SU-DHL-6 (cell line): ENCODE results near the gene FIGN.

Experiments
- H2AFZ ChIP-seq: fragments of 200-600 bp; sonication (generic); 2 replicates; pipeline ENCODE4 v1.6.1; 2014; ENCODE audit warnings: low read depth, mild to moderate bottlenecking, moderate library complexity, mixed read lengths, antibody characterized with exemption, low read length; ENCODE audit not compliant: severe bottlenecking
- H3F3A ChIP-seq: fragments of 200-600 bp; shearing (Covaris generic); 2 replicates; pipeline ENCODE4 v1.6.0; 2016; ENCODE audit warnings: antibody characterized with exemption, mild to moderate bottlenecking; ENCODE audit not compliant: insufficient read depth
- H3K27ac ChIP-seq: fragments of 200-600 bp; sonication (generic); 2 replicates; pipeline ENCODE4 v1.5.1; 2016; ENCODE audit warnings: low read depth, mild to moderate bottlenecking, low read length, moderate library complexity, mixed read lengths
- H3K27me3 ChIP-seq: fragments of 200-600 bp; sonication (generic), shearing (Covaris generic); 2 replicates; pipeline ENCODE4 v1.6.0; 2014; ENCODE audit warnings: mild to moderate bottlenecking, low read length
- H3K36me3 ChIP-seq: fragments of 200-600 bp; sonication (generic); 2 replicates; pipeline ENCODE4 v1.6.1; 2014; ENCODE audit warnings: mild to moderate bottlenecking, low read length, mixed read lengths
- H3K4me2 ChIP-seq: fragments of 300-600, 200-600 bp; shearing (Covaris generic), sonication (generic); 2 replicates; pipeline ENCODE4 v1.6.0; 2014; ENCODE audit warnings: low read length, low read depth, mild to moderate bottlenecking; ENCODE audit not compliant: poor library complexity, severe bottlenecking
- H3K4me3 ChIP-seq: fragments of 200-600 bp; sonication (generic); 2 replicates; pipeline ENCODE4 v1.5.1; 2014; ENCODE audit warnings: antibody characterized with exemption, low read length, mild to moderate bottlenecking, mixed read lengths; ENCODE audit not compliant: insufficient read depth, poor library complexity, severe bottlenecking
- H3K79me2 ChIP-seq: fragments of 200-600 bp; sonication (generic); 2 replicates; pipeline ENCODE4 v1.6.1; 2014; ENCODE audit warnings: mild to moderate bottlenecking, low read length, moderate library complexity; ENCODE audit not compliant: insufficient read depth
- H3K9ac ChIP-seq: fragments of 200-600 bp; sonication (generic); 2 replicates; pipeline ENCODE4 v1.7.0; 2014; ENCODE audit warnings: mild to moderate bottlenecking, low read length
- H3K9me2 ChIP-seq: fragments of 200-600 bp; sonication (generic); replicated peaks from 2 replicates; pipeline ENCODE4 v1.6.1; 2014; ENCODE audit warnings: low read length; ENCODE audit not compliant: insufficient read depth
- H3K9me3 ChIP-seq: fragments of 200-600 bp; sonication (generic); 2 replicates; pipeline ENCODE4 v1.6.1; 2014; ENCODE audit warnings: low read length, mixed read lengths; ENCODE audit not compliant: insufficient read depth
- H4K20me1 ChIP-seq: fragments of 200-600 bp; sonication (generic); 2 replicates; pipeline ENCODE4 v1.6.1; 2014; ENCODE audit warnings: low read depth, mild to moderate bottlenecking, antibody characterized with exemption, low read length, moderate library complexity, mixed read lengths
- EZH2phosphoT487 ChIP-seq: fragments of 200-600 bp; sonication (generic), shearing (Covaris generic); conservative IDR thresholded peaks from 2 replicates; pipeline ENCODE4 v1.6.1; 2018; ENCODE audit warnings: mild to moderate bottlenecking, antibody characterized with exemption, low read length, moderate library complexity, mixed read lengths
- TF ChIP-seq, protein P1 (sequence below): fragments of 200-600 bp; sonication (generic); IDR thresholded peaks from one replicate; pipeline ENCODE4 v1.5.1; 2017; ENCODE audit warnings: antibody characterized with exemption, mild to moderate bottlenecking, low read length, moderate library complexity; ENCODE audit not compliant: insufficient read depth, poor library complexity, severe bottlenecking

FIGN gene

DNA sequence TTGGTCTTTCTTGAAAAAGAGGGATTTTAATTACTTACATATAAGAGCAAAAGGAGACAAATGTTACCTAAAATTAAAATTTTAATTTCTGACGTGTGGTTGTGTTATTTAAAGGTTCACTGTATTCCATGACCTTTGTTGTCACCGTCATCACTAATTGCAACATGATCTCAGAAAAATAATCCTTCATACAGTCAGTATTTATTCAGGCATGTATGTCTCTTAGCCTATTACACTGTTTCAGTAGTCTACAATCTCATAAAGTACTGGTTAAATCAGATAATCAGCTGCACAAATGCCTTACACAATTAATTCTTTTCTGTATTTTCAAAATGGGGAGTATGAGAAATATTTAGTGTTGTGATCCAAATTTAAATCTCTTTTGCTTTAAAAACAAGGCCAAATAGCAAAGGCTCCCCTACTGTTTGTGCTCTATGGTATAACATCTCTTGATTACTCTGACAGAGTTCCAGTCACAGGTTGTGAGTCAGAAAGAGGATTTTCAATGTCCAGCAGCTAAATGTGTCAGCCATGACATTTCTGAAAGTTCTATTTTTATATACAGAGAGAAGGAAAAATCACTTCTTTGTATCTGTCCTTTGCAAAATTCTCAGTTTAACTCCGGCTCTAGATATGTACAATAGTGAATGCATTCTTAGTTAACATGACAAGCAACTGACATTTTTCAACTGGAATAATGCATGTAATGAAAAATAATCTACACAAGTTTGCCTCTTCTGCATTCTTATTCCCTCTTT, 184.0 kb downstream of the FIGN start:
- Histone ChIP-seq H3K4me2 (no peak overlapping the region), H3K36me3 (no peaks in the 10 kb centered on the region), H3F3A (no peaks in the 10 kb centered on the region), H3K27me3 (no peaks in the 10 kb centered on the region), H3K9me3 (no peaks in the 10 kb centered on the region), H3K4me3 (no peak overlapping the region), H3K9ac (no peak overlapping the region), H4K20me1 (no peaks in the 10 kb centered on the region), H2AFZ (no peak overlapping the region), H3K9me2 (no peaks in the 10 kb centered on the region), H3K27ac (no peak overlapping the region), H3K79me2 (no peaks in the 10 kb centered on the region)
- TF ChIP-seq, protein P1, sequence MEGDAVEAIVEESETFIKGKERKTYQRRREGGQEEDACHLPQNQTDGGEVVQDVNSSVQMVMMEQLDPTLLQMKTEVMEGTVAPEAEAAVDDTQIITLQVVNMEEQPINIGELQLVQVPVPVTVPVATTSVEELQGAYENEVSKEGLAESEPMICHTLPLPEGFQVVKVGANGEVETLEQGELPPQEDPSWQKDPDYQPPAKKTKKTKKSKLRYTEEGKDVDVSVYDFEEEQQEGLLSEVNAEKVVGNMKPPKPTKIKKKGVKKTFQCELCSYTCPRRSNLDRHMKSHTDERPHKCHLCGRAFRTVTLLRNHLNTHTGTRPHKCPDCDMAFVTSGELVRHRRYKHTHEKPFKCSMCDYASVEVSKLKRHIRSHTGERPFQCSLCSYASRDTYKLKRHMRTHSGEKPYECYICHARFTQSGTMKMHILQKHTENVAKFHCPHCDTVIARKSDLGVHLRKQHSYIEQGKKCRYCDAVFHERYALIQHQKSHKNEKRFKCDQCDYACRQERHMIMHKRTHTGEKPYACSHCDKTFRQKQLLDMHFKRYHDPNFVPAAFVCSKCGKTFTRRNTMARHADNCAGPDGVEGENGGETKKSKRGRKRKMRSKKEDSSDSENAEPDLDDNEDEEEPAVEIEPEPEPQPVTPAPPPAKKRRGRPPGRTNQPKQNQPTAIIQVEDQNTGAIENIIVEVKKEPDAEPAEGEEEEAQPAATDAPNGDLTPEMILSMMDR = no peak
- TF ChIP-seq EZH2phosphoT487 = no peak

DNA sequence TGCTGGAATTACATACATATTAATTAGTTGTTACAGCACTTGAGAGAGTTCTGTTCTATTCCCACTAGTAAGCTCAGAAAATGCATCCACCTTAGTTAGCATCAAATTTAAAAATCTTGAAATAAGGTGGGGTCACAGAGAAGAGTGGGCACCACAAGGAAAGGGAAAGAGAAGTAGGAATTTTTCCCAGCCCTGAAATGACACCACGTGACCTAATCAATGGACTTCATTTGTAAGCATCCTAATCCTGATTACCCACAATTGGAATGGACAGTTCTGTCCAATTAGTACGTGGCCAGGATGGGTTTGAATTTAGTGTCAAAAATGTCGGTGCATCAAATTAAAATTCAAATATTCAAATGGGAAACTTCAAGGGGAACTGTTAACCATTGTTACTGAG, 186.8 kb downstream of the FIGN start:
- Histone ChIP-seq H3K36me3 (no peaks in the 10 kb centered on the region), H3K27ac (no peak overlapping the region), H3K27me3 (no peaks in the 10 kb centered on the region), H3K9me3 (no peaks in the 10 kb centered on the region), H3K4me2 (no peak overlapping the region), H3K9me2 (no peaks in the 10 kb centered on the region), H3K79me2 (no peaks in the 10 kb centered on the region), H3K9ac (no peak overlapping the region), H2AFZ (no peak overlapping the region), H3F3A (no peaks in the 10 kb centered on the region), H3K4me3 (no peak overlapping the region), H4K20me1 (no peaks in the 10 kb centered on the region)
- no peak for TF ChIP-seq EZH2phosphoT487
- TF ChIP-seq, protein P1 = no peak
